ENCODE results near the gene PM20D2. TPM values are rescaled to one million over a fixed set of nuclear protein-coding genes. Genes with fewer than 3 reads are reported as not detected.
"Not testable (repeated sequence)": the region's sequence is repeated elsewhere in the genome, so short reads cannot be mapped to it uniquely, and the experiment has no call there.

PM20D2 gene, protein sequence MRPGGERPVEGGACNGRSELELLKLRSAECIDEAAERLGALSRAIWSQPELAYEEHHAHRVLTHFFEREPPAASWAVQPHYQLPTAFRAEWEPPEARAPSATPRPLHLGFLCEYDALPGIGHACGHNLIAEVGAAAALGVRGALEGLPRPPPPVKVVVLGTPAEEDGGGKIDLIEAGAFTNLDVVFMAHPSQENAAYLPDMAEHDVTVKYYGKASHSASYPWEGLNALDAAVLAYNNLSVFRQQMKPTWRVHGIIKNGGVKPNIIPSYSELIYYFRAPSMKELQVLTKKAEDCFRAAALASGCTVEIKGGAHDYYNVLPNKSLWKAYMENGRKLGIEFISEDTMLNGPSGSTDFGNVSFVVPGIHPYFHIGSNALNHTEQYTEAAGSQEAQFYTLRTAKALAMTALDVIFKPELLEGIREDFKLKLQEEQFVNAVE
- total RNA-seq: 14.1 TPM in 2 replicates

DNA sequence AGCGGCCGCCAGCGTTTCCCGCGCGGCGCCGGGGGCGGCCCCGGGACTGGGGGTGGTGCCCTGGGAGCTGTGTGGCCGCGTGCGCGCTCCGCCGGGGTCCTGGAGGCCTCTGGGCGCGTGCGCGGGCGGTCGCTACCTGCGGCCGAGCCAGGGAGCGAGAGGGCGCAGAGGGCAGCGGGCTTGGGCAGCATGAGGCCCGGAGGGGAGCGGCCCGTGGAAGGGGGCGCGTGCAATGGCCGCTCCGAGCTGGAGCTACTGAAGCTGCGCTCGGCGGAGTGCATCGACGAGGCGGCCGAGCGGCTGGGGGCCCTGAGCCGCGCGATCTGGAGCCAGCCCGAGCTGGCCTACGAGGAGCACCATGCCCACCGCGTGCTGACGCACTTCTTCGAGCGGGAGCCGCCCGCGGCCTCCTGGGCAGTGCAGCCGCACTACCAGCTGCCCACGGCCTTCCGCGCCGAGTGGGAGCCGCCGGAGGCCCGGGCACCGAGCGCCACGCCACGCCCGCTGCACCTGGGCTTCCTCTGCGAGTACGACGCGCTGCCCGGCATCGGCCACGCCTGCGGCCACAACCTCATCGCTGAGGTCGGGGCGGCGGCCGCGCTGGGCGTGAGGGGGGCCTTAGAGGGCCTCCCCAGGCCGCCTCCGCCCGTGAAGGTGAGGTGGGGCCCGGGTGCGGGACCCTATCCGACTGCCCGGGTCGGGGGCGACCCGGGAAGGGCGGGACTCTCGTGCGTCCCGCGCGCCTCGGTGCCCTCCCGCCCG is at the start of gene PM20D2:
TSS of gene PM20D2 (plus strand) at position 100 of the 762 bp plus-strand sequence. CDS start at position 190, 90 bp downstream.
- intact Hi-C loops (cut with micrococcal nuclease): loop anchor here (1.0 to 10.0 kb wide), 9 partner anchors 29 to 1441 kb away; partner anchors contain the start of genes AKIRIN2, PNRC1, RNGTT and RRAGD
- Mint-ChIP-seq H3K36me3 (ENCODE audit: low read depth) (peaks cover 13% of the 10 kb centered on the region), H3K27me3 (ENCODE audit: insufficient read depth) (peaks cover 11% of the 10 kb centered on the region)

DNA sequence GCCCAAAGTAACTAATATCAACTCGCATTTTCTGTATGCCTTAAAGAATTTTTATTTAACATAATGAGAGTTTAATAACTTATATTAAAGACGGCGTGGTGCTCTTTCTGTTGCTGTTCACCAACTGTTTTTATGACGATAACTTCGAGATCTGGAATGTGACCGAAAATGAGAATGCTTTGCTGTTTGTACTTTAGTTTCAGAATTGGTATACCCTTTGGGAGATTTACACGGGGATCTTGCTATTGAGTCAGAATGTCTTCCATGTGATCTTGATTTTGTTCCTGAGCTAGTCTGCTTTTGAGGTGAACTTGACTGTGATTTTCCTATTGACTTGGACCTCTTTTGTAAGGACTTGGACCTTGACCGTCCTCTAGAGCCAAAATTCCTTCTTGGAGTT is 47.4 kb upstream of the PM20D2 start:
- Mint-ChIP-seq H3K9me3 (no peaks in the 10 kb centered on the region), H3K4me3 (no peak overlapping the region), H3K27me3 (ENCODE audit: insufficient read depth) (no peaks in the 10 kb centered on the region), H3K4me1 (ENCODE audit: low read depth) (peaks cover 7% of the 10 kb centered on the region), H3K27ac (no peak overlapping the region), H3K36me3 (ENCODE audit: low read depth) (no peaks in the 10 kb centered on the region)
- intact Hi-C loops (cut with micrococcal nuclease): loop anchor here (1.0 to 2.0 kb wide), 3 partner anchors 16 to 72 kb away; no protein-coding TSS in a partner anchor
- no peak for DNase-seq (ENCODE audit: low spot score)

More for the DNA sequence above, at the start of gene PM20D2:
- DNase-seq (ENCODE audit: low spot score): peak; percentile 59
- Mint-ChIP-seq H3K4me3 (peak within 1 kb of the TSS; percentile 93), H3K4me1 (ENCODE audit: low read depth) (peaks cover 40% of the 10 kb centered on the region), H3K9me3 (no peaks in the 10 kb centered on the region), H3K27ac (peak within 1 kb of the TSS; percentile 98)

DNA sequence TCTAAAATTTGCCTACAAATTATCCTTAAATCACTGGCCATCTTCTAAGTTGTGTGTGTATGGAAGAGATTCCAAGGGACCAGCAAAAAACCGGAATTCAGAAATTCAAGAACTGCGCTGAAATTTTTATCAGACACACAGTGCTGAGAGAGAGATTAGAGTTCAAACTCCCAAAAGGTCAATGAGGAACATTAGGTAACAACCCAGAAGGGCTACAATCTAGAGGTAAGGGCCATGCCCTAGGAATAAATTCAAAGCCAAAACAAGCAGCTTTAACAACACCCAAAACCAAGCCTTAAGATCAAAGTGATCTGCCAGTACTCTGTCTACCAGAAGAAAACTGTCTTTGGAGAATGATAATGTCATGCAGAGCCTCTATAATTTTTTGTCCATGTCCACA is 45.7 kb upstream of the PM20D2 start:
- H3K4me3 Mint-ChIP-seq: no peak overlapping the region
- no peaks in the 10 kb centered on the region for H3K36me3 Mint-ChIP-seq (ENCODE audit: low read depth)
- no peak overlapping the region for H3K27ac Mint-ChIP-seq
- no peaks in the 10 kb centered on the region for H3K9me3 Mint-ChIP-seq
- intact Hi-C loops (cut with micrococcal nuclease): no loop called here
- H3K4me1 Mint-ChIP-seq (ENCODE audit: low read depth): peaks cover 7% of the 10 kb centered on the region
- H3K27me3 Mint-ChIP-seq (ENCODE audit: insufficient read depth): no peaks in the 10 kb centered on the region
- no peak for DNase-seq (ENCODE audit: low spot score)

DNA sequence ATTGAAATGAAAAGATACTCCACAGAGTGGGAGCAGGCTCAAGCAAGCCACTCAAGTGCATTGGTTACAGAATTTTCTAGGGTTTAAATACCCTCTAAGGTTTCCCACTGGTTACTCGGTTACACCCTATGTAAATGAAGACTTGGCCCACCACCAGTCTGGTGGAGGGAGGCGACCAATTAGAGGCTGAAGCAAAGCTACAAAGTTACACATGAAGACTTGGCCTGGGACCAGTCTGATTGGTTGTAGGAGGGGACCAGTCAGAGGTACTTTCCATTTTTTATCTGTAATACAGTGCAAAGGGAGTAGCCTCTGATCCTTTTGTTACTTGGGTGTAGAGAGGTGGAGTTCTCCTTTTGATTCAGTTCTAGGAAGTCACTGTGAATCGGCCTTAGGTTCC is 35.6 kb upstream of the PM20D2 start:
- Mint-ChIP-seq H3K27ac (no peak overlapping the region), H3K4me1 (ENCODE audit: low read depth) (no peaks in the 10 kb centered on the region), H3K27me3 (ENCODE audit: insufficient read depth) (peaks cover 4% of the 10 kb centered on the region), H3K9me3 (no peaks in the 10 kb centered on the region), H3K4me3 (no peak overlapping the region), H3K36me3 (ENCODE audit: low read depth) (no peaks in the 10 kb centered on the region)
- intact Hi-C loops (cut with micrococcal nuclease): no loop called here
- no peak for DNase-seq (ENCODE audit: low spot score)

DNA sequence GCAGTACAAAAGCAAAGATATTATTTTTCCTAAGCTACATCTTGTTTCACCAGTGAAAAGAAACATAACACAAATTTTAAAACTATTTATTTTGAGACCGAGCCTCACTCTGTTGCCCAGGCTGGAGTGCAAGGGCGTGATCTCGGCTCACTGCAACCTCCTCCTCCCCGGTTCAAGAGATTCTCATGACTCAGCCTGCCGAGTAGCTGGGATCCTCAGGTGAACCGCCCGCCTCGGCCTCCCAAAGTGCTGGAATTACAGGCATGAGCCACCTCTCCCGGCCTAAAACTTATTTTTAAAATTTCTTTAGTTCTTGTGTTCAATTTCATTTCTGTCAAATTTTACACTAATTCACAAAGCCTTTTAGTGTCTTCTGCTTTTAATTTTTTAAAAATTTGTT is 33.9 kb upstream of the PM20D2 start:
- intact Hi-C loops (cut with micrococcal nuclease): no loop called here
- Mint-ChIP-seq H3K4me1 (ENCODE audit: low read depth) (peaks cover 3% of the 10 kb centered on the region), H3K4me3 (no peak overlapping the region), H3K27me3 (ENCODE audit: insufficient read depth) (peaks cover 14% of the 10 kb centered on the region), H3K27ac (no peak overlapping the region), H3K9me3 (no peaks in the 10 kb centered on the region), H3K36me3 (ENCODE audit: low read depth) (no peaks in the 10 kb centered on the region)
- DNase-seq (ENCODE audit: low spot score): no peak

DNA sequence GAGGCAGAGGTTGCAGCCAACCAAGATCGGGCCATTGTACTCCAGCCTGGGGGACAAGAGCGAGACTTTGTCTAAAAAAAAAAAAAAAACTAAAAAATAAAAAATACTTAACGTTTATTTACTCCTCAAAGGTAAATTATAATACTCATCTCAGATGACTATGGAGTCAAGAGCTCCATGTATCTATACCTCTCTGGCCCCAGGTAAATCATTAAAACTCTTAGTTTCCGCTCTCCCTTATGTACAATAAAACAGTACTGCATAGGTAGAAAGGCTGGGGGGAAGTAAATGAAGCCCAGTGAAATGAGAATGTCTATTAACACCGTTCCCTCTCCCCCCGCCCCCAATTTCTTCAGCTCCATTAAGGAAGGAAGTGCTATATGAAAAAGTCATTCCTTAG is 29.2 kb upstream of the PM20D2 start:
- no peak for DNase-seq (ENCODE audit: low spot score)
- Mint-ChIP-seq H3K9me3 (no peaks in the 10 kb centered on the region), H3K4me1 (ENCODE audit: low read depth) (peaks cover 6% of the 10 kb centered on the region), H3K27me3 (ENCODE audit: insufficient read depth) (peaks cover 44% of the 10 kb centered on the region), H3K36me3 (ENCODE audit: low read depth) (no peaks in the 10 kb centered on the region), H3K4me3 (peak overlapping the region; percentile 75), H3K27ac (no peak overlapping the region)
- intact Hi-C loops (cut with micrococcal nuclease): loop anchor here (1.0 to 2.0 kb wide), 2 partner anchors 29 to 34 kb away; no protein-coding TSS in a partner anchor

DNA sequence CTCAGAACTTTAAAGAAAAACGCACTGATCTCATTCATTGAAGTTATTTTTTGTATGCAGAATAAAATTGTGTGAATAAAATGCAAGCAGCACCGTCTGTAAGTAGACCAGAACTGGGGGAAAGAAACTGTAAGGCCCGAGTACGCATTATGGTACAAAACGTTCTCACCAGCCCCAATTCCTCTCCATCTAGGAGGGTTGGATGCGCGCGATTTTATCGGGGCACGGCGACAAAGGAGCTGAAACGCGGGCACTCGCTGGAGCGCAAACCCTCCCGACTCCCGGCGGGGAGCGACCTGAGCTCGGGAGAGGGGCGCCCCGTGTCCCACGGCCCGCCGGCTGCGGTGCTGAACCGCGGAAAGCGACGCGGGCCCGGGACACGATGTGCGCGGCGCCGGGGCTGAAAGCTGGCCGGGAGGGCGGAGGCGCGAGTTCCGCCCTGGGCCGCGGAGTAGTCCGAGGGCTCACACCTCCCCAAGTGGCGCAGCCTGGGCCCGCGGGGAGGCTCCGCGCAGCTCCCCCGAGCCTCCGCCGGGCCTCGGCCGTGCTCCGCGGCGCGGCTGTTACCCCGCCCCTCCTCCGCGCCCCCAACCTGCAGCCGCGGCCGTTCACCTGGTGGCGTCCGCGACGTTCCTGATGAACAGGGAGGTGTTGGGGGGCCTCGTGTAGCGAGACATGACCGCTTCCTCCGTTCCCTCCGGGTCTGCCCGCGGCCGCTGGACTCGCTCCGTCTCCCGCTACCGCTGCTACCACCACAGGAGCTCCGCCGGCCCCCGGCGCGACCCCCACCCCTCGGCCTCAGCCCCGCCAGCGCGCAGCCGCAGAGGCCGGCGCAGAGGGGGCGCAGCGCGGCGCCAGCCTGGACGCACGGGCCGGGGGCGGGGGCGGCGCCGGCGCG is 28.4 kb upstream of the PM20D2 start, which contains the start of gene SRSF12:
TSS of gene SRSF12 (minus strand) at position 861 of the 898 bp plus-strand sequence. CDS start at position 677, 184 bp downstream.
- Mint-ChIP-seq H3K4me3 (peak within 1 kb of the TSS; percentile 75), H3K9me3 (no peaks in the 10 kb centered on the region), H3K27me3 (ENCODE audit: insufficient read depth) (peaks cover 44% of the 10 kb centered on the region), H3K36me3 (ENCODE audit: low read depth) (no peaks in the 10 kb centered on the region), H3K27ac (no peak within 1 kb of the TSS), H3K4me1 (ENCODE audit: low read depth) (peaks cover 6% of the 10 kb centered on the region)
- intact Hi-C loops (cut with micrococcal nuclease): loop anchor here (1.0 to 2.0 kb wide), 2 partner anchors 28 to 35 kb away; no protein-coding TSS in a partner anchor
- peak; percentile 3 for DNase-seq (ENCODE audit: low spot score)

DNA sequence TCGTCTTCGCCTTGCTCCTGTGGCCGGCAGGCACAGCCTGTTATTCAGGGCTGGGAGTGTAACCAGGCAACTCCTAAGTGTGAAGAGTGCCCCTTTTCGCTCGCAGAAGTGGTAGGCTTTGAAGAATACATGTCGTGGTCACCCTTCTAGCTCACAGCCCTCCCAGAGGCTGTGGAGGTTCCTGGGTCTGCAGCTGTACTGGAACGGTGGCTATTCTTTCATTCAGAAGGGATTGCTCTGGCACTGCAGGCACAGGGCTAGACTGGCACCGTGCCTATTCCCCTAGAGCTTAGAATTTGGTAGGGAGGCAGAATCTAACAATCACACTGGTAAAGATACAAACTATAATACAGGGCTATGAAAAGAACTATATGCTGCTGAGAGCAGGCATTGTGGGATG is 26.9 kb upstream of the PM20D2 start:
- Mint-ChIP-seq H3K4me3 (peak overlapping the region; percentile 71), H3K4me1 (ENCODE audit: low read depth) (peaks cover 6% of the 10 kb centered on the region), H3K27me3 (ENCODE audit: insufficient read depth) (peaks cover 44% of the 10 kb centered on the region), H3K27ac (no peak overlapping the region), H3K36me3 (ENCODE audit: low read depth) (no peaks in the 10 kb centered on the region), H3K9me3 (no peaks in the 10 kb centered on the region)
- intact Hi-C loops (cut with micrococcal nuclease): no loop called here
- DNase-seq (ENCODE audit: low spot score): no peak

DNA sequence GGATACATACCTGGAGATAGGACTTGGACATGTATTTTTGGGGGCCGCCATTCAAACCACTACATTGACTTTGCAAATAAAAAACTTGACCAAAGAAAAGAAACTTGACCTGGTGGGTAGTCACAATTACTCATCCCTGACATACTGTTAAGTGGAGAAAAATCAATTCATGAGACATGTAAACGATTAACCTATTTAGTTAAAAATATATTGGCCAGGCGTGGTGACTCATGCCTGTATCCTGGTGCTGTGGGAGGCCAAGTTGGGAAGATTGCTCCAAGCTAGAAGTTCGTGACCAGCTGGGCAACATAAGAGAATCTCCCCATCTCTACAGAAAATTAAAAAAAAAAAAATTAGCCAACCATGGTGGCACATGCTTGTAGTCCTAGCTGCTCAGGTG is 25.5 kb upstream of the PM20D2 start:
- Mint-ChIP-seq H3K4me3 (no peak overlapping the region), H3K27ac (no peak overlapping the region), H3K27me3 (ENCODE audit: insufficient read depth) (peaks cover 44% of the 10 kb centered on the region), H3K4me1 (ENCODE audit: low read depth) (peaks cover 6% of the 10 kb centered on the region), H3K36me3 (ENCODE audit: low read depth) (peaks cover 1% of the 10 kb centered on the region), H3K9me3 (no peaks in the 10 kb centered on the region)
- DNase-seq (ENCODE audit: low spot score): no peak
- intact Hi-C loops (cut with micrococcal nuclease): no loop called here

DNA sequence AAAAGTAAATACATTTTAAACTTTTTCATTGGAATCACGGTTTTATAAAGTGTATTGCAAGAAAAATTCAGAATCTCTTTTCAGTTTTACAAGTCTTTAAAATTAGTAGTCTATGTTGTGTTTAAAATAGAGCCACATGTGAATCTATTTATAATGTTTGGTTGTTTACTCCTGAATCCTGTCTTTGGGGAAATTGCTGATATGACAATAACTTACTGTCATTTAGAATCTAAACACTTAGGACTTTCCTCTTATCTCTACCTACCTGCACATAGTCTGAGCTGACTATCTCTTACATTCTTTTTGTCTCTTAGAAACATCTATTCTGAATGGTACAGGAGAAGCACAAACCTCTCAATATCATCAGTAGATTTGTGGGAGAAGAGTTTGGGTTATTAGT is 23.9 kb upstream of the PM20D2 start:
- H3K4me3 Mint-ChIP-seq: no peak overlapping the region
- H3K36me3 Mint-ChIP-seq (ENCODE audit: low read depth): peaks cover 1% of the 10 kb centered on the region
- peaks cover 4% of the 10 kb centered on the region for H3K4me1 Mint-ChIP-seq (ENCODE audit: low read depth)
- H3K27ac Mint-ChIP-seq: no peak overlapping the region
- no peak for DNase-seq (ENCODE audit: low spot score)
- H3K27me3 Mint-ChIP-seq (ENCODE audit: insufficient read depth): peaks cover 32% of the 10 kb centered on the region
- intact Hi-C loops (cut with micrococcal nuclease): loop anchor here (1.0 to 2.0 kb wide), 3 partner anchors 120 to 253 kb away; no protein-coding TSS in a partner anchor
- no peaks in the 10 kb centered on the region for H3K9me3 Mint-ChIP-seq

DNA sequence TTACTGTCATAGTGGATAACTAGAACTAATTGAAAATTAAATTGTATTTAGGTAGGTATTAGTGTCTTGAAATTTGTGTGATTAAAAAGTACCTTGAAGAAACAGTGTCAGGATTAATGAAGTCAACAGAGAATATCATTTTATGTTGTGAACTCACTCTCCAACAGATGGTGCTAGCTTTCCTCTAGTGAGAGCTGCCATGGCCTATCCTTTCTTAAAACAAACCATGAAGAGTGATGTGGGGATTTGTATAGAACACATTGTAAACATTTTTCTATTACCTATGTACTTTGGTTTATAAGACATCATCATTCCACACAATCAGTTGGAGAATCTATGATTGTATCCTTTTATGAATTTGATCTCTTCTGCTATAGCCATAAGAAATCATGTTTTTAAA is 23.2 kb upstream of the PM20D2 start:
- DNase-seq (ENCODE audit: low spot score): no peak
- Mint-ChIP-seq H3K27me3 (ENCODE audit: insufficient read depth) (peaks cover 29% of the 10 kb centered on the region), H3K36me3 (ENCODE audit: low read depth) (peaks cover 1% of the 10 kb centered on the region), H3K4me1 (ENCODE audit: low read depth) (no peaks in the 10 kb centered on the region), H3K27ac (no peak overlapping the region), H3K9me3 (no peaks in the 10 kb centered on the region), H3K4me3 (no peak overlapping the region)
- intact Hi-C loops (cut with micrococcal nuclease): loop anchor here (1.0 to 2.0 kb wide), 3 partner anchors 120 to 252 kb away; no protein-coding TSS in a partner anchor

DNA sequence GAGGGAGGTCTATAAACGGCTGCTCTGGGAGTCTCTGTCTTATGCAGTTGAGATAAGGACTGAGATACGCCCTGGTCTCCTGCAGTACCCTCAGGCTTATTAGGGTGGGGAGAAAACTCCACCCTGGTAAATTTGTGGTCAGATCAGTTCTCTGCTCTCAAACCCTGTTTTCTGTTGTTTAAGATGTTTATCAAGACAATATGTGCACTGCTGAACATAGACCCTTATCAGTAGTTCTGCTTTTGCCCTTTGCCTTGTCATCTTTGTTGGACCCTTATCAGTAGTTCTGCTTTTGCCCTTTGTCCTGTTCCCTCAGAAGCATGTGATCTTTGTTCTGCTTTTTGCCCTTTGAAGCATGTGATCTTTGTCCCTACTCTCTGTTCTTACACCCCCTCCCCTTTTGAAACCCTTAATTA is 17.6 kb upstream of the PM20D2 start:
- H3K27me3 Mint-ChIP-seq (ENCODE audit: insufficient read depth); intact Hi-C loops (cut with micrococcal nuclease); H3K27ac Mint-ChIP-seq; H3K4me3 Mint-ChIP-seq; DNase-seq (ENCODE audit: low spot score); H3K9me3 Mint-ChIP-seq; H3K4me1 Mint-ChIP-seq (ENCODE audit: low read depth); H3K36me3 Mint-ChIP-seq (ENCODE audit: low read depth): not testable (repeated sequence)
